ENCODE measurements around the gene AXDND1. TPM values are rescaled to one million over a fixed set of nuclear protein-coding genes. Genes with fewer than 3 reads are reported as not detected.

The AXDND1 gene
- polyA plus RNA-seq, 1 donor from 2014 or later: 1.1 TPM

DNA sequence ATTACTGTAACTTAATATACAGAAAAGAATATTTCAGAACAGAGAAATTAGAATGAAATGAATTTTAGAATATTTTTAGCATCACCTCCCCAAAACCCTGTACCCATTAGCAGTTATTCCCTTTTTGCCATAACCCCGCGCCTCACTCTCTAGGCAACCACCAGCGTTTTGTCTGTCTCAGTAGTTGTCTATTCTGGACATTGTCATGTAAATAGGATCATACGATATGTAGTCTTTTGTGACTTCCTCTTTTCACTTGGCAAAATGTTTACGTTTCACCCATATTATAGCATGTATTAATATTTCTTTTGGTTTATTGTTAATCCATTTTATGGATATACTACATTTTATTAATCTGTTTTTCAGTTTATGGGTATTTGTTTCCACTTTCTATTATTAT, 47.3 kb upstream of the AXDND1 start:
- Histone ChIP-seq H2AFZ (ENCODE audit: low read depth, low read length) (no peak overlapping the region), H3K9me2 (ENCODE audit: insufficient read depth, low read length) (no peaks in the 10 kb centered on the region), H3K79me2 (replicated peaks; ENCODE audit: insufficient read depth, low read length) (no peaks in the 10 kb centered on the region), H4K20me1 (ENCODE audit: insufficient read depth) (no peaks in the 10 kb centered on the region), H3K4me2 (ENCODE audit: low read length) (no peak overlapping the region), H3K4me3 (ENCODE audit: low read length) (no peak overlapping the region), H3K27ac (ENCODE audit: low read length) (no peak overlapping the region), H3K9ac (ENCODE audit: low read length) (no peak overlapping the region), H3F3A (ENCODE audit: insufficient read depth, low read length, poor library complexity, severe bottlenecking) (no peaks in the 10 kb centered on the region), H3K36me3 (ENCODE audit: insufficient read depth, low read length) (no peaks in the 10 kb centered on the region), H3K27me3 (ENCODE audit: insufficient read depth, low read depth, low read length) (no peaks in the 10 kb centered on the region), H3K9me3 (ENCODE audit: low read length) (no peaks in the 10 kb centered on the region)
- no peak for TF ChIP-seq POLR2AphosphoS5 (IDR thresholded peaks at IDR 0.05)
- TF ChIP-seq EZH2 (IDR thresholded peaks at IDR 0.05; ENCODE audit: borderline replicate concordance, insufficient read depth, low read length, poor library complexity, severe bottlenecking): no peak
- no peak for TF ChIP-seq SMC3 (conservative IDR thresholded peaks at IDR 0.05; ENCODE audit: poor library complexity)
- no peak for TF ChIP-seq MXI1 (conservative IDR thresholded peaks at IDR 0.05; ENCODE audit: poor library complexity, severe bottlenecking)
- no peak for TF ChIP-seq TAF1 (IDR thresholded peaks at IDR 0.05; ENCODE audit: low read depth)
- TF ChIP-seq EP300 (conservative IDR thresholded peaks at IDR 0.05; ENCODE audit: poor library complexity, severe bottlenecking): no peak
- TF ChIP-seq, protein P1, sequence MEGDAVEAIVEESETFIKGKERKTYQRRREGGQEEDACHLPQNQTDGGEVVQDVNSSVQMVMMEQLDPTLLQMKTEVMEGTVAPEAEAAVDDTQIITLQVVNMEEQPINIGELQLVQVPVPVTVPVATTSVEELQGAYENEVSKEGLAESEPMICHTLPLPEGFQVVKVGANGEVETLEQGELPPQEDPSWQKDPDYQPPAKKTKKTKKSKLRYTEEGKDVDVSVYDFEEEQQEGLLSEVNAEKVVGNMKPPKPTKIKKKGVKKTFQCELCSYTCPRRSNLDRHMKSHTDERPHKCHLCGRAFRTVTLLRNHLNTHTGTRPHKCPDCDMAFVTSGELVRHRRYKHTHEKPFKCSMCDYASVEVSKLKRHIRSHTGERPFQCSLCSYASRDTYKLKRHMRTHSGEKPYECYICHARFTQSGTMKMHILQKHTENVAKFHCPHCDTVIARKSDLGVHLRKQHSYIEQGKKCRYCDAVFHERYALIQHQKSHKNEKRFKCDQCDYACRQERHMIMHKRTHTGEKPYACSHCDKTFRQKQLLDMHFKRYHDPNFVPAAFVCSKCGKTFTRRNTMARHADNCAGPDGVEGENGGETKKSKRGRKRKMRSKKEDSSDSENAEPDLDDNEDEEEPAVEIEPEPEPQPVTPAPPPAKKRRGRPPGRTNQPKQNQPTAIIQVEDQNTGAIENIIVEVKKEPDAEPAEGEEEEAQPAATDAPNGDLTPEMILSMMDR (IDR thresholded peaks at IDR 0.05; ENCODE audit: poor library complexity, severe bottlenecking): no peak

DNA sequence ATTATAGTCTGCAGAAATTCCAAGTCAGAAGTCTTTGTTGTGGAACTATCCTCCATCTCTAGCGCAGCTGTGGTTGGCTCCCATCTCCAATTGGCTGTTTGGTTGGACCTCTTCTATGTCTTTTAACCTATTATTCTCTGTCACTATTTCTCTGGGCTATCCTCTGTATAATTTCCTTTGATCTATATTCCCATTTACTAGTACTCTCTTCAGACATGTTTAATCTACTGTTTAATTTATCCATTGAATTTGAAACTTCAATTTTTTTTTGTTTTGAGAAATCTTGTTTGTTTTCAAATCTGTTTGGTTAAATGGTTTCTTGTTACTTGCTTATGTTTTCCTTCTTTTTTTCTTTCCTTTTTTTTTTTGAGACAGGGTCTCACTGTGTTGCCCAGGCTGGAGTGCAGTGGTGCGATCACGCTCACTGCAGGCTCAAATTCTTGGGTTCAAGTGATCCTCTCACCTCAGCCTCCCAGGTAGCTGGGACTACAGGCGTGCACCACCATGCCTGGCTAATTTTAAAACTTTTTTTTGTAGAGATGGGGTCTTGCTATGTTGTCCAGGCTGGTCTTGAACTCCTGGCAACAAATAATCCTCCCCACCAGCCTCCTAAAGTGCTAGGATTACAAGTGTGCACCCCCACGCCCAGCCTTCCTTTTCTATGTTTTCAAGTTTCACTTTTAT, 44.1 kb upstream of the AXDND1 start:
- TF ChIP-seq EZH2 (IDR thresholded peaks at IDR 0.05; ENCODE audit: borderline replicate concordance, insufficient read depth, low read length, poor library complexity, severe bottlenecking) (no peak), EP300 (conservative IDR thresholded peaks at IDR 0.05; ENCODE audit: poor library complexity, severe bottlenecking) (no peak), RAD21 (conservative IDR thresholded peaks at IDR 0.05) (no peak), TAF1 (IDR thresholded peaks at IDR 0.05; ENCODE audit: low read depth) (no peak), MXI1 (conservative IDR thresholded peaks at IDR 0.05; ENCODE audit: poor library complexity, severe bottlenecking) (no peak), SMC3 (conservative IDR thresholded peaks at IDR 0.05; ENCODE audit: poor library complexity) (no peak), POLR2AphosphoS5 (IDR thresholded peaks at IDR 0.05) (no peak)
- TF ChIP-seq, protein P1 (IDR thresholded peaks at IDR 0.05; ENCODE audit: poor library complexity, severe bottlenecking): no peak
- TF ChIP-seq, protein P2, sequence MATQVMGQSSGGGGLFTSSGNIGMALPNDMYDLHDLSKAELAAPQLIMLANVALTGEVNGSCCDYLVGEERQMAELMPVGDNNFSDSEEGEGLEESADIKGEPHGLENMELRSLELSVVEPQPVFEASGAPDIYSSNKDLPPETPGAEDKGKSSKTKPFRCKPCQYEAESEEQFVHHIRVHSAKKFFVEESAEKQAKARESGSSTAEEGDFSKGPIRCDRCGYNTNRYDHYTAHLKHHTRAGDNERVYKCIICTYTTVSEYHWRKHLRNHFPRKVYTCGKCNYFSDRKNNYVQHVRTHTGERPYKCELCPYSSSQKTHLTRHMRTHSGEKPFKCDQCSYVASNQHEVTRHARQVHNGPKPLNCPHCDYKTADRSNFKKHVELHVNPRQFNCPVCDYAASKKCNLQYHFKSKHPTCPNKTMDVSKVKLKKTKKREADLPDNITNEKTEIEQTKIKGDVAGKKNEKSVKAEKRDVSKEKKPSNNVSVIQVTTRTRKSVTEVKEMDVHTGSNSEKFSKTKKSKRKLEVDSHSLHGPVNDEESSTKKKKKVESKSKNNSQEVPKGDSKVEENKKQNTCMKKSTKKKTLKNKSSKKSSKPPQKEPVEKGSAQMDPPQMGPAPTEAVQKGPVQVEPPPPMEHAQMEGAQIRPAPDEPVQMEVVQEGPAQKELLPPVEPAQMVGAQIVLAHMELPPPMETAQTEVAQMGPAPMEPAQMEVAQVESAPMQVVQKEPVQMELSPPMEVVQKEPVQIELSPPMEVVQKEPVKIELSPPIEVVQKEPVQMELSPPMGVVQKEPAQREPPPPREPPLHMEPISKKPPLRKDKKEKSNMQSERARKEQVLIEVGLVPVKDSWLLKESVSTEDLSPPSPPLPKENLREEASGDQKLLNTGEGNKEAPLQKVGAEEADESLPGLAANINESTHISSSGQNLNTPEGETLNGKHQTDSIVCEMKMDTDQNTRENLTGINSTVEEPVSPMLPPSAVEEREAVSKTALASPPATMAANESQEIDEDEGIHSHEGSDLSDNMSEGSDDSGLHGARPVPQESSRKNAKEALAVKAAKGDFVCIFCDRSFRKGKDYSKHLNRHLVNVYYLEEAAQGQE (IDR thresholded peaks at IDR 0.05; ENCODE audit: borderline replicate concordance): no peak

More for the DNA sequence above, 44.1 kb upstream of the AXDND1 start:
- H3K36me3 ChIP-seq (ENCODE audit: insufficient read depth, low read length): no peaks in the 10 kb centered on the region
- H3K9ac ChIP-seq (ENCODE audit: low read length): no peak overlapping the region
- no peak overlapping the region for H3K27ac ChIP-seq (ENCODE audit: low read length)
- no peaks in the 10 kb centered on the region for H3F3A ChIP-seq (ENCODE audit: insufficient read depth, low read length, poor library complexity, severe bottlenecking)
- H3K4me3 ChIP-seq (ENCODE audit: low read length): no peak overlapping the region
- no peaks in the 10 kb centered on the region for H3K9me3 ChIP-seq (ENCODE audit: low read length)
- no peaks in the 10 kb centered on the region for H3K79me2 ChIP-seq (replicated peaks; ENCODE audit: insufficient read depth, low read length)
- H2AFZ ChIP-seq (ENCODE audit: low read depth, low read length): no peak overlapping the region
- no peaks in the 10 kb centered on the region for H3K27me3 ChIP-seq (ENCODE audit: insufficient read depth, low read depth, low read length)
- H4K20me1 ChIP-seq (ENCODE audit: insufficient read depth): no peaks in the 10 kb centered on the region
- H3K9me2 ChIP-seq (ENCODE audit: insufficient read depth, low read length): no peaks in the 10 kb centered on the region
- no peak overlapping the region for H3K4me2 ChIP-seq (ENCODE audit: low read length)

All from neural cell (in vitro differentiated cells).